GM12875 (cell line): Measurements from ENCODE around the gene TMEM132D.

Experiments used
- H3K4me3 ChIP-seq: one replicate; pipeline ENCODE4 v1.5.1; 2011; ENCODE audit warnings: low read depth, low read length, control low read depth
- CTCF ChIP-seq: IDR thresholded peaks from 2 replicates; pipeline ENCODE4 v1.5.1; 2011; ENCODE audit warnings: low read depth, mild to moderate bottlenecking, control low read depth, inconsistent platforms, low read length, moderate library complexity, borderline replicate concordance; ENCODE audit not compliant: insufficient read depth

The TMEM132D gene

GRCh38 chr12:129231491-129231890, 672.3 kb downstream of the TMEM132D start:
- no peak for TF ChIP-seq CTCF
- H3K4me3 ChIP-seq, result no peak overlapping the region

- TF ChIP-seq CTCF, result no peak
- no peak overlapping the region for H3K4me3 ChIP-seq
These were observed 672.8 kb downstream of the TMEM132D start for GRCh38 chr12:129230995-129231394.

GRCh38 chr12:129226851-129227250, 677.0 kb downstream of the TMEM132D start:
- no peak overlapping the region for H3K4me3 ChIP-seq
- TF ChIP-seq CTCF, result no peak

- no peak overlapping the region for H3K4me3 ChIP-seq
- TF ChIP-seq CTCF, result no peak
These were observed 677.8 kb downstream of the TMEM132D start for GRCh38 chr12:129226005-129226404.

GRCh38 chr12:129215556-129215955, 688.3 kb downstream of the TMEM132D start:
- TF ChIP-seq CTCF, result no peak
- no peak overlapping the region for H3K4me3 ChIP-seq

- no peak overlapping the region for H3K4me3 ChIP-seq
- TF ChIP-seq CTCF, result no peak
These were observed 690.3 kb downstream of the TMEM132D start for GRCh38 chr12:129213551-129213950.

GRCh38 chr12:129211862-129212630, 691.8 kb downstream of the TMEM132D start:
- TF ChIP-seq CTCF, result no peak
- H3K4me3 ChIP-seq, result no peak overlapping the region
